Right lobe of liver (tissue), 6 donors: ENCODE measurements around the gene ARIH2. TPM values are rescaled to one million over a fixed set of nuclear protein-coding genes. Genes with fewer than 3 reads are reported as not detected.

Experiments used
- ATAC-seq, 4 donors: fragments of 200-7000 bp; cut with Tn5 transposase; one replicate each; pipeline ENCODE4 v1.9.1; 2020; ENCODE audit warnings: mild to moderate bottlenecking in 4 of 4, moderate library complexity in 4 of 4
- DNase-seq, 3 donors: peaks; one replicate each; pipeline ENCODE4 v3.0.0-alpha.2; 2020
- H3K27ac ChIP-seq, 3 donors: fragments of 200-600 bp; one replicate each; pipeline ENCODE4 v1.8.0; 2022
- H3K27me3 ChIP-seq, 2 donors: fragments of 200-600 bp; one replicate each; pipeline ENCODE4 v1.8.0; 2022
- H3K36me3 ChIP-seq, 4 donors: fragments of 200-600 bp; sonication (generic) in 1 of 4; one replicate each; pipeline versions ENCODE4 v1.5.1 to v1.8.0; 2017 to 2022; ENCODE audit warnings: control low read depth in 1 of 4
- H3K4me1 ChIP-seq, 4 donors: fragments of 200-600 bp; sonication (generic) in 1 of 4; one replicate each; pipeline versions ENCODE4 v1.5.1 to v1.8.0; 2017 to 2022; ENCODE audit warnings: control low read depth in 1 of 4
- H3K4me3 ChIP-seq, 3 donors: fragments of 200-600 bp; one replicate each; pipeline ENCODE4 v1.8.0; 2022
- H3K9me3 ChIP-seq, 4 donors: fragments of 200-600 bp; sonication (generic) in 1 of 4; one replicate each; pipeline versions ENCODE4 v1.5.1 to v1.8.0; 2017 to 2022; ENCODE audit warnings: control low read depth in 1 of 4
- CTCF ChIP-seq, 4 donors: fragments of 200-600 bp in 3 of 4; fragments of 450-650 bp in 1 of 4; IDR thresholded peaks; one replicate each; pipeline versions ENCODE4 v1.5.1 to v1.8.0; 2016 to 2022; ENCODE audit warnings: antibody characterized with exemption in 4 of 4, mild to moderate bottlenecking in 2 of 4
- POLR2A ChIP-seq: fragments of 450-650 bp; IDR thresholded peaks from one replicate; pipeline ENCODE4 v1.6.1; 2017; ENCODE audit warnings: antibody characterized with exemption, mild to moderate bottlenecking
- WGBS: methylation state at CpG from one replicate; pipeline ENCODE4 v1.1.6; 2018; ENCODE audit warnings: low coverage, low lambda C conversion rate; ENCODE audit not compliant: insufficient coverage; ENCODE audit errors: missing lambda C conversion rate; 5-methylcytosine and 5-hydroxymethylcytosine counted together
- intact Hi-C, 2 donors: fragments of 100-400 bp; cut with DNase I; formaldehyde crosslinking; loops; one replicate each; pipeline versions ENCODE4 v1.11.2 to v1.14.1; 2022
- total RNA-seq, 6 experiments: library from RNA; depleted of rRNA in 2 of 6; stranded (reverse); fragments of >200 nt in 2 of 6; fragmentation: NEBNext Ultra II Directional in 3 of 6; extraction: Animal tissue kit (Norgen Biotek cat#: 25700) in 3 of 6; gene quantifications; one replicate each; pipeline versions ENCODE4 v1.1.0 to v1.2.4, GENCODE V29; 2016 to 2023
- donor health status: DM: no; HTN: yes; CAD: no.
- donor health status: DM: no; HTN: no; CAD: no.
- donor health status: DM: no; HTN: no; CAD: no.
- donor health status: DM: no; HTN: yes; CAD: no.
- donor health status: DM: no; HTN: yes; CAD: no.

ARIH2 gene
- total RNA-seq, 6 experiments from 2014 or later = 34.4 to 44.9 (median 38.2) TPM

- ATAC-seq (no peak), DNase-seq (peak in 1 of 3 donors; percentile 30)
- intact Hi-C loops = no loop called here
- TF ChIP-seq CTCF (IDR thresholded peaks at IDR 0.05) = no peak
- no peak for TF ChIP-seq POLR2A
- Histone ChIP-seq H3K27ac (no peak overlapping the region), H3K4me3 (no peak overlapping the region), H3K36me3 (peaks cover 0 to 2% (median 0%) of the 10 kb centered on the region in 4 donors), H3K4me1 (no peaks in the 10 kb centered on the region), H3K9me3 (no peaks in the 10 kb centered on the region), H3K27me3 (no peaks in the 10 kb centered on the region)
- WGBS = 92% methylated on average over 8 of the region's 20 CpGs
Observed at GRCh38 chr3:48997714-48998637, 79.3 kb downstream of the ARIH2 start.

GRCh38 chr3:48999085-48999858 is 80.6 kb downstream of the ARIH2 start:
- Histone ChIP-seq H3K4me1 (peaks cover 0 to 3% (median 0%) of the 10 kb centered on the region in 4 donors), H3K9me3 (no peaks in the 10 kb centered on the region), H3K27ac (no peak overlapping the region), H3K4me3 (no peak overlapping the region), H3K27me3 (no peaks in the 10 kb centered on the region), H3K36me3 (peaks cover 0 to 2% (median 0%) of the 10 kb centered on the region in 4 donors)
- no peak for DNase-seq
- no peak for ATAC-seq
- intact Hi-C loops = no loop called here
- no CpG with 5 or more reads among the region's 8 CpGs for WGBS
- no peak for TF ChIP-seq CTCF (IDR thresholded peaks at IDR 0.05)
- TF ChIP-seq POLR2A = no peak

GRCh38 chr3:49001155-49001554 is 82.5 kb downstream of the ARIH2 start:
- Histone ChIP-seq H3K4me1 (peaks cover 0 to 14% (median 7%) of the 10 kb centered on the region in 4 donors), H3K36me3 (peaks cover 0 to 2% (median 0%) of the 10 kb centered on the region in 4 donors), H3K27ac (no peak overlapping the region), H3K27me3 (no peaks in the 10 kb centered on the region), H3K9me3 (no peaks in the 10 kb centered on the region), H3K4me3 (no peak overlapping the region)
- ATAC-seq (no peak), DNase-seq (no peak)
- 80% methylated on average over 1 of the region's 6 CpGs for WGBS
- intact Hi-C loops = no loop called here
- no peak for TF ChIP-seq POLR2A
- TF ChIP-seq CTCF (IDR thresholded peaks at IDR 0.05) = no peak

GRCh38 chr3:49004352-49005302 is 86.0 kb downstream of the ARIH2 start:
- H3K36me3 ChIP-seq = no peaks in the 10 kb centered on the region
- intact Hi-C loops = no loop called here
- ATAC-seq = peak in 3 of 4 donors; percentile 1 to 29 (median 24)

More at GRCh38 chr3:49004352-49005302, 86.0 kb downstream of the ARIH2 start:
- H3K4me1 ChIP-seq = peaks cover 0 to 29% (median 11%) of the 10 kb centered on the region in 4 donors
- DNase-seq = peak; percentile 70 to 81 (median 80)
- no peaks in the 10 kb centered on the region for H3K9me3 ChIP-seq
- 35% methylated on average over 3 of the region's 16 CpGs for WGBS
- TF ChIP-seq POLR2A = no peak
- TF ChIP-seq CTCF (IDR thresholded peaks at IDR 0.05) = no peak
- no peak overlapping the region for H3K4me3 ChIP-seq
- H3K27me3 ChIP-seq = no peaks in the 10 kb centered on the region
- peak overlapping the region in 1 of 3 donors; percentile 57 for H3K27ac ChIP-seq
